Measurements from ENCODE around the gene SLIT1.
"Not testable (repeated sequence)": the region's sequence is repeated elsewhere in the genome, so short reads cannot be mapped to it uniquely, and the experiment has no call there.

Gene SLIT1

DNA sequence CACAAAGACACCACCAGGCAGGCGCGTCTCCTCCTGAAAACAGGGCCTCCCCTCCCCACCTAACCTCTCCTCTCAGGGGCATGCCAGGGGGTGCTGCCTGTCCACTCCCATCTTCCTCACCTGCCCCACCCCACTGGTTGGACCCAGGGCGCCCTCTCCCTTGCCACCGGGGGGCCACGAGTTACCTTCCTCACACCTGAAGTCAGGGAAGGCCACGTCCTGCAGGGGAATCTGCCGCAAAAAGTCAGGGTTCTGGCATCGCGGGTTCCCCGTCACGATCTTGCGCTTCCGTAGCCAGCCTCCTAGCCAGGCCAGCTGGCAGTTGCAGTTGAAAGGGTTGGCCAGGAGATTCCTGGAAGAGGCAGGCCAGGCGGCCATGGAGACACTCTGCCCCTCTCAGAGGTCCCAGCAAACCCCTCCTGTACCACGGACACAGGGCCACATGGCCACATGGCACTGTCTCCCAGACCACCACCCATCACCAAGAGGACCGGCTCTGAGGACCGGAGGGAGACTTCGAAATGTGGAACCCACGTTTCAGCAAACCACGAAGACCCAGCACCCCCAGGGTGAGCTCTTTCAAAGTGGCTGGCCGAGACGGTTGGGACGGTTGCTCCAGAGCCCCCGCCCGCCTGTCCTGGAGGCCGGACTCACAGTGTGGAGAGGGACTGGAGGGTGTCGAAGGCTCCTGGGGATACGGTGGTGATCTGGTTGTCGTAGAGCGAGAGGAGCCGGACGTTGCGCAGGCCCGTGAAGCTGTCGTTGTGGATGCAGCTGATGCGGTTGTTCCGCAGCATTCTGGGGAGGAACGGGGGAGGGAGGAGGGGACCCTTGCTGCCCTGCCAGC, 142.8 kb downstream of the SLIT1 start:
- DNase-seq (ENCODE audit: low read depth in 3 of 3), result no peak

DNA sequence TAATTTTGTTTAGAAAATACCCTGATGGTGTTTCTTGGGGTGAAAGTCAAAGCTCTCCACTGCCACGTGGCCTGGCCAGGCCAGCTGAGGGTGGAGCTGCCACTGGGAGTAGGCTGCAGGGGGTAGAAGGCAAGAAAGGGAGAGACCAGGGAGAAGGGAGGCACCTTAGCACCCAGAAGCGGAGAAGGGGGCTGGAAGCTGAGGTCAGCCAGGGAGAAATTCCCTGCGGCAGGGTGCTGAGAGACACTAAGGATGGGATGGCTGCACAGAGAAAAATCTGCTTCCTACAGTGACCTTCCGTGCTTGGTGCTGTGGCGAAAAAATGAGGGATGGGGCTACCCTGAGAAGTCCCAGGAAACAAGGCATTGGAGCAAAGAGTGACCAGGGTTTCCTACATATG, 143.7 kb downstream of the SLIT1 start:
- no peak for DNase-seq (ENCODE audit: low read depth in 3 of 3)

DNA sequence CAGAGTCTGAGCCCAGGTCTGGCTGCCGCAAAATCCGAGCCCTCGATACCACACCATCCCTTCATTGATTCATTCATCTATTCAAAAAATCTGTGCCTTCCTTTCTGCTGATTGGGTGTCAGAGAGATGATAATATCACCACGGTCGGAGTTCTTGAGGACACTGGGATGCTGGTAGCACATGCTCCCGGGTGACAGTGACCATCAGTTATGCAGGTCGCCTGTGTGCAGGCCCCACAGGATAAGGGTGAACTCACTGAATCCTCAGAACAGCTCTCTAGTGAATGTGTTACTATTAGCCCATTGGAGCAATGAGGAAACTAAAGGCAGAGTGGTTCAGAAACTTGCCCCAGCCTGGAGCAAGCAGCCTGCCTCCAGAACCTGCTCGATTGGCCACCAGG, 145.1 kb downstream of the SLIT1 start:
- no peak for DNase-seq (ENCODE audit: low read depth in 3 of 3)

DNA sequence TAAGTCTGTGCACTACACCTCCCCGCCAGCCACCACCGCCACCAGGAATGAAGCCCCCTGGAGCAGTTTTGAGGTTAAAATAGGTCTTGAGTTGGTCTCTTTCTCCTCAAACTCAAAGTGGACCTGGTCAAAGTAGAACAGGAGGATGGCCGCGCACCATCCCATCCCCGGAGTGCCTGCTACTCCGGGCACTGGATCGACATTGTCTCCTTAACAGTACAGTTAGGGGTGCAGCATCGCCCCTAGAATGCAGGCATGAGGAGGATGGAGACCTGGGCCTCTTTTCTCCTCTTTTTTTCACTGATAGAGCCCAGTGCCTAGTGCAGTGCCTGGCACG, 145.5 kb downstream of the SLIT1 start:
- no peak for DNase-seq (ENCODE audit: low read depth in 3 of 3)

DNA sequence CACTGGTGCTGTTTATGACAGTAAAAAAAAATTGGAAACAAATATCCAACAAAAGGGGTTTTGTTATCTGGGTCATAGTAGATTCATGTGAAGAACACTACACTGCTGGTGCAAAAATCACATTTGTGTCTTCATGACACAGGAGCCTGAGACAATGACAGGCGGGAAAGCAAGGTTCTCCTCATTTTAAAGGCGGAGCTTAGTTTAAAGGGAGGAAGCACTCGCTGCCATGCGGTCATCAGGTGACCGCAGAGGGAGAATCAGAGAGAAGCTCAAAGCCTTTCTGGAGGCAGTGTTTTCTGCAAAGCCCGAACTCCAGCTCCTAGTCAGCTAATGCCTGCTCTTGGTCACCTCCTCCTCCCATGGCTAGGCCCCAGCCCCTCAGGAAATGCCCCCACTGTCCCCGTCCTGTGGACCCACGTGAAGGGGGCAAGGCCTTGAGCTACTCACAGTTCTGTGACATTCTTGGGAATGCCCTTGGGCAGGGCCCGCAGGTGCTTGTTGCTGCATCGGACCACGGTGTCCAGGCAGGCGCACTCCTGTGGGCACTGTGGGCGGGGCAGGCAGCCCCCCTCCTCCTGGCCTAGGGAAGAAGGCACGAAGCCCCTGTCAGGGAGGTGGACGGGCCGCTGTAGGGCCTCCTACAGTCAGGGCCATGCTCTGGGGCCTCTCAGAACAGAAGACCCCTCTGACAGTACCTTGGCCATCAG, 146.1 kb downstream of the SLIT1 start:
- no peak for DNase-seq (ENCODE audit: low read depth in 3 of 3)

DNA sequence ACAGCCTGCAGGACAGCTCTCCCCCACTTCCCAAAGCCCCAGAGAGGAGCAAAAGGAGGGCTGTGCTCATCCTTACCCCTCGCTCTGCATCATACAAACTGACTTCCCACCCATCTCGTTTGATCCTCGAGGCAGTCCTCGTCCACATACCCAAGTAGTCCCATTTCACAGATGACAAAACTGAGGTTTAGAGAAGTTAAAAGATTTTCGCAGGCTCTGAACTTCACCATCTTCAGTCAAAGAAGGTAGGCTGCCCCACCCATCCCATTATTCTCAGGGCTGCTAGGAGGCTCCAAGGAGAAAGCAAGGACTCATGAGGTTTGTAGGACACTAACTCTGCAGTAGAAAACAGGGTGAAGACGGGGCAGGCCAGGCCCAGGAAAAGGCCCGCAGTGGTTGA, 147.1 kb downstream of the SLIT1 start:
- no peak for DNase-seq (ENCODE audit: low read depth in 3 of 3)

DNA sequence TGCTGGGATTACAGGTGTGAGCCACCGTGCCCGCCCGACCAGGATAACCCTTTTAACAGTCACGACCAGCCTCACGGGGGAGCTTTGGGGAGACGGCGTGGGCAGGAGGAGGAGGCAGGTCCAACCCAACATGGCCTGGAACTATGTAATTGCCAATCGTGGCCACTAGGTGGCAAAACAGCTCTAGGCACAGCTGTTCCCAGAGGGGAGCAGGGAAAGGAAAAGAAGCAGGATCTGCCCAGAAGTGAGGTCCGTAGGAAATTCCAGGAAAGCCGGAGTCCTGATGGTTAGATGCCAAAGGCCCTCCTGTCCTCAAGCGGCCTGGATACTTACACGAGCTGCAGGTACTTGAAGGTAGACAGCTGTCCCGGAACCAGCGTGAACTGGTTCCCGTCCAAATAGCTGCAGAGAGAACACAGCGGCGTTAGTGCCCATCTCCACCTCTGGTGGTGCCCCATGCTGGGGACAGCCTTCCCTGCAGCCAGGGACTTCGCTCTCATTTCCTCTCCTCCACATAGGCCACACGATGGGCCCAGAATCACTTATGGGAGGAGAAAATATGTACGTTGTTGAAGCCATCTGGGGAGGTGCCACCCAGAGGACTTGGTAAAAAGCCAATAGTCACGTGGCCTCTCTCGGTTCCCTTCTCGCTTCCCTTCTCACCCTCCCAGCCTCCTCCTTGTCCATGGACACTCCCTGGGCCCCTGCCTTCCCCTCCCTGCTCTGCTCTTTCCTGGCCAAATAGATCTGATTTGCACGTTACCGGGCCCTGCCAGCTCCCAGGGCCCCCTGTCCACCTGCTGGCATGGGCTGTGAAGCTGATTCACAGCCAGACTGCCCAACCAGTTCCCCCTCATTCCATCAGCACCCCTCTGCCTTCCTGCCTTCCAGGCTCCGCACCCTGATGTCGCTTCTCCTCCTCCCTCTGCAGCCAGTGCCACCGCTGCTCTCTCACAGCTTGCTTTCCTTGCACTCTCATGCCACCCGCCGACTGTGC, 148.1 kb downstream of the SLIT1 start:
- DNase-seq (ENCODE audit: low read depth in 3 of 3), result peak; percentile 50 to 67 (median 52)

DNA sequence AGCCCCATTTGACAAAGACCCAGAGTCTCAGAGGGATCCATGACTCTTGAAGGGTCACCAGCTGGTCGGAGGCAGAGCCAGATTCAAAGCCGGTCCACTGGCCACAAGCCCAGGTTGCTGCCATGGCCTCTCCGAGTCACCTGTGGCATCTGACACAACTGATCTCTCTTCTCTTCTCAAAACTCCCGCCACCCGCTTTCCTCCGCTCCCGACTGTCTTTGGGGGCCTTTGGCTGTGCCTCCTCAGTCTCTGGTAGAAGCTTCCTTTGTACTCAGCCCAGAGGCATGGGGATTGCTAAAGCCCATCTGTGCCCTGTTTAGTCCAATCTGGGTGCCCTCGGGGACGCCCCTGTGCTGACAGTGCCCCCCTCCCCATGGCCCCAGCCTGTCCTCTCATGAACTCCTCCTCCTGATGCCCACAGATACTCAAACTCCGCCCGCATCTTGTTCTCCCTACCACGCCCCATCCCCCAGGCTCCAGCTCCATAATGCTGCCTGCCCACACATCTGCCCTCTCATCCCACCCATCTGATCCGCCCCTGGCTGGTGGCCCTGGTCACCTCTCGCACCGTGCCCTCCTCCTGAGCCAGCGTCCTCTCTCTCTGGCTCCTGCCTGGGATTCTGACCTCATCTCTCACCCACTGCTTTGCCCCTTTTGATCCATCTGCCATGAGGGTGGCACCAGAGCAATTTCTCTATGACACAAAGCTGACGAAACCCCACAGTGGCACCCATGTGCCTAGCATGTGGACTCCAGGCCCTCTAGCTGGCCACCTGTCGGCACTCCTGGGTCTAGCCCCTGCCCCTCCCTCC, 150.6 kb downstream of the SLIT1 start:
- DNase-seq (ENCODE audit: low read depth in 3 of 3), result no peak

DNA sequence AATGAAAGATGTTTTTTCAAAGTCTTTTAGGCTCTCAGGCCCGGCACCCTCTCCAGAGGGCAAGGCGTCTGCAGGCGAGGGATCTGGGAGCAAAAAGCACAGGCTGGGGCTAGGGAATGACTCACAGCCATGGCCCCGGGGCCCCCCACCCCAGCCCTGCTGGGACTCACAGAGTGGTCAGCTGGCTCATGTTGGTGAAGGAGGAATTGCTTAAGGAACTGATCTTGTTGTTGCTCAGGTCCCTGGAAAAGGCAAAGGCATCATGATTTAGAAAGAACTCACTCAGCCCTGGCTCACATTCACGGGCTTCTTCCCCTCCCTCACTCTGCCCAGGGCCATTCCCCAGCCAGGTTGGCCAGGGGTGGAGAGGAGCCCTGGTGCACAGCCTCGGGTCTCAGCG, 151.5 kb downstream of the SLIT1 start:
- DNase-seq (ENCODE audit: low read depth in 3 of 3), result no peak

DNA sequence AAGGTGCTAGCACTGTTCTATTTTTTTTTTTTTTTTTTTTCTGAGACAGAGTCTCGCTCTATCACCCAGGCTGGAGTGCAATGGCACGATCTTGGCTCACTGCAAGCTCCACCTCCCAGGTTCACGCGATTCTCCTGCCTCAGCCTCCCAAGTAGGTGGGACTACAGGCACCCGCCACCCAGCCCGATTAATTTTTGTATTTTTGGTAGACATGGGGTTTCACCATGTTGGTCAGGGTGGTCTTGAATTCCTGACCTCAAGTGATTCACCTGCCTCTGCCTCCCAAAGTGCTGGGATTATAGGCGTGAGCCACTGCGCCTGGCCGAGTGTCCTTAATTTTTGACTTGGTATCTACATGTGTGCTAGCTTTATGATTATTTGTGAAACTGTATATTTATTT, 151.9 kb downstream of the SLIT1 start:
- DNase-seq (ENCODE audit: low read depth in 3 of 3), result not testable (repeated sequence)

DNA sequence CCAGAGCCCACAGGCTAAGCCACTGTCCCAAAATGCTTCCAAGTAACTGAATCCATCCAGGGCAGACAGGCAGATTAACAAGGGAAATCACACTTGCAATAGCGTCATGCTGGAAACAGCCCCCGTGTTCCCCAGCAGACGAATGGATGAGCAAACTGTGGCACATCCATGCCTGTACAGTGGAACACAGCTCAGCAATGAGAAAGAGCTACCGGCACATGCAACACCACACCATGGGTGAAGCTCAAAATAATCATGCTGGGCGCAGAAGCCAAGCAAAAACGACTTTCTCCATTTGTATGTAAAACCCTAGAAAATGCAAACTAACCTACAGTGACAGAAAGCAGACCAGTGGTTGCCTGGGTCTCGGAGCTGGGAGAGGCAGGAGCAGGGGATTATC, 153.1 kb downstream of the SLIT1 start:
- no peak for DNase-seq (ENCODE audit: low read depth in 3 of 3)

DNA sequence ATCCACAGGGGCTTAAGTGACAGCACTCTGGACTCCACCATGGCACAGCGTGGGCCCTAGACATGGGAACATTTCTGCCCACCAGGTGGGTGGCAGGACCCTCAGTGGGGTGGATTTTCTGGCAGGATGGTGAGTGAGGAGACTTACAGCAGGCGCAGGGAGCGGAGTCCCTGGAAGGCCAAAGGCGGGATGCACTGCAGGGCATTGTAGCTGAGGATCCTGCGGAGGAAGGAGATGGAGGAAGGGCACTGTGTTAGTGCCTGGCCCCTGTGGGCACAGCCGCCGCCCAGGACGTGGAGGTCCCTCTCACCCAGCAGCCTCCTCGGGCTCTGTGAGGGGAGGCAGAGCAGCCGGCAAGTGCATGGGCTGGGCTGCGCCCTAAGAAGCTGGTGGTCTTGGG, 154.3 kb downstream of the SLIT1 start:
- no peak for DNase-seq (ENCODE audit: low read depth in 3 of 3)

DNA sequence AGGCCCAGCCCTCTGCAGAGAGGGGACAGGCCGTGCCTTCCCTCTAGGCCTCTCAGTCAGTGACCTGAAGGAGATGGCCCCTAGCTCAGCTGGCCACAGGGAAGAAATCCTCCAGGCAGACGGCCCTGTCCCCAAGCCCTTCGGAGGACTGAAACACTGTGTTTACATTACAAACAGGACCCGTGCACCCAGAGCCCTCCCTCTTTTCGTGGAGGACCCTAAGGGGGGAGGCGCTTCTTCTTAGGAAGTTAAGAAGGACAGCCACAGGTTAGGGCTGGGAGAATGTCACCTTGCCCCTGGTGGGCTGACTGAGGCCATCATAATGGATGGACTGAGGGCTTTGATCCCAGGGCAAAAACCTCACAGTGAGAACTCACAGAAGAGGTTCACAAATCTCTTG, 154.9 kb downstream of the SLIT1 start:
- no peak for DNase-seq (ENCODE audit: low read depth in 3 of 3)

DNA sequence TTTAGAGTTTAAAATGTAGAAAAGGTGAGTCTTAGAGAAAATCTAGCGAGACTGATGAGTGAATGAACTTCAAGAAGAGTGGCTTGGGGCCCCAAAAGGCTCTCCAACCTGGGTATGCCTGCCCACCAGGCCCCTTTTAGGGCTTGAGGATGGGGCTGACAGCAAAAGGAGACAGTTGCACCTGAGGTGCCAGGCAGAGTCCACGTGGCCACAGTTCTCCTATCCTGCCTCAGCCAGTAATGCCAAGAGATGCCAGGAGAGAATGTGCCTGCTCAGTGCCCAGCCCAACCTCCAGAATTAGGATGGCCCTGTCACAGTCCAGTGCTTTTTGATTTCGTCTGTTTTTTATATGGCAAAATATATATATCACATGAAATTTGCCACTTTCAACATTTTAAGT, 156.5 kb downstream of the SLIT1 start:
- DNase-seq (ENCODE audit: low read depth in 3 of 3), result no peak

DNA sequence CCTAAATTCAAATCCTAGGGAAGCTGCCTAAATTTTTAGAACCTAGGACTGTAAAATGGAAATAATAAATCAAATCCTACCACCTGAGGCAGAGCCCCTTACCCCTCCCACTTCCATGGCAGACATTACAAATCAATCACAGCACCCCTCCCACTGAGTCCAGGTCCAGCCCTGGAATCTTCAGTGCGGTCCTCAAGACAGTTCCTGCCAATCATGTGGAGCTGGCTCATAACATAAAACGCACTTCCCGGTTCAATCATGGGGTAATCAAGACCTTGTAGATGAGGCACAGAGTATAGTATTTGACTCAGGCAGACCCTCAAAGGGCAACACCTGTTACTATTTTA, 157.0 kb downstream of the SLIT1 start:
- no peak for DNase-seq (ENCODE audit: low read depth in 3 of 3)

DNA sequence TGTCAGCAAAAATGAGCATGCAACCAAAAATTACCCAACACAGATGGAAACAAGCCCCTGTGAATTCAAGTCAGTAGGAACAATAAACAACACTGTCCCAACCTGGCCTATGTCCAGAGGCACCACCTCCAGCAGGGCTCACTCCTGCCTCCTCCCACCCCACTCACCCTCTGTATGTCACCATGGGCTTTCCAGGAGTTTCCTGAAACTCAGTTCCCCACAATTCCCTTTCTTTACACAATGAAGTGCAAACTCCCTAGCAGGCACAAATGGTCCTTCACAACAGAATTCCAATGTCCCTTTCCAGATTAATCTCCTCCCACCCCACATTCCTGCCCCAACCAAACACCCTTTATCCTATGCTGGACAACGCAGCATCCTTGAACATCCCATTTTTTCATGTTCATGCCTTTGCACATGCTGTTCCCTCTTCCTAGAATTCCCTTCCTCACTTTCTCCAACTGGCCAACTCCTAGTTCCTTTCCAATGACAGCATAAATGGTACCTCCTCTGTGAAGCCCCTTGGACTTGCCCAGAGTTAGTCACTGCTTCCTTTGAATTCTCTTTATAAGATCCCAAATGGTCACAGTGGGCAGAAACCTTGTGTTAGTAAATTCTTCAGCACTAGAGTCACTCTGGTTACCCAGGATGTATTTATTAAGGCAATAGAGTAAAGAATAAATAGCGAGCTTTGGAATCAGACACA, 157.5 kb downstream of the SLIT1 start:
- no peak for DNase-seq (ENCODE audit: low read depth in 3 of 3)

DNA sequence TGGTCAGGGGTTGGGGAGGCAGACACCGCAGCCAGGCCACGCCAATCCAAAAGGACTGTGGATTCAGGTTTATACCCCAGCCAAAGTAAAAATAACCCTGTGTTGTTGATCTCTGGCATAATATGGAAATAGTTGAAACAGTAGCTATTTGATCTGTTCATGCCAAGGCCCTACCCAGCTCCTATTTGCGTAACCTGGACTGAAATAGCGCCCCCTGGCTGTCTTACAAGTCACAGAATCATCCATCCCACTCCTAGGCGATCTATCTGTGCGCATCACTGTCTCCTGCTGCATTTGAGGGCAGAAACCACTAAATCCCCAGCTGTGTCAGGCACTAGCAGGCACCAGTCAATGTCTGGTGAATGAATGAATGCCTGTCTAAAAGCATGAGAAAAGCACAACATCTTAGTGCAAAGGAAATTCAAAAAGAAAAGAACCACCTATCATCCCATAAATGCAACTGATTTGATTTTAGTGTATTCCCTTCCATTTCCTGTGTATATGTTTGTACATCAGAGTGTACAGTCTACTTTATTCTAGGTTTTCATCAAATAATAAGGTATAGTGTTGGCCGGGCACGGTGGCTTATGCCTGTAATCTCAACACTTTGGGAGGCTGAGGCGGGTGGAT, 160.0 kb downstream of the SLIT1 start:
- peak; percentile 22 to 49 (median 38) for DNase-seq (ENCODE audit: low read depth in 3 of 3)

DNA sequence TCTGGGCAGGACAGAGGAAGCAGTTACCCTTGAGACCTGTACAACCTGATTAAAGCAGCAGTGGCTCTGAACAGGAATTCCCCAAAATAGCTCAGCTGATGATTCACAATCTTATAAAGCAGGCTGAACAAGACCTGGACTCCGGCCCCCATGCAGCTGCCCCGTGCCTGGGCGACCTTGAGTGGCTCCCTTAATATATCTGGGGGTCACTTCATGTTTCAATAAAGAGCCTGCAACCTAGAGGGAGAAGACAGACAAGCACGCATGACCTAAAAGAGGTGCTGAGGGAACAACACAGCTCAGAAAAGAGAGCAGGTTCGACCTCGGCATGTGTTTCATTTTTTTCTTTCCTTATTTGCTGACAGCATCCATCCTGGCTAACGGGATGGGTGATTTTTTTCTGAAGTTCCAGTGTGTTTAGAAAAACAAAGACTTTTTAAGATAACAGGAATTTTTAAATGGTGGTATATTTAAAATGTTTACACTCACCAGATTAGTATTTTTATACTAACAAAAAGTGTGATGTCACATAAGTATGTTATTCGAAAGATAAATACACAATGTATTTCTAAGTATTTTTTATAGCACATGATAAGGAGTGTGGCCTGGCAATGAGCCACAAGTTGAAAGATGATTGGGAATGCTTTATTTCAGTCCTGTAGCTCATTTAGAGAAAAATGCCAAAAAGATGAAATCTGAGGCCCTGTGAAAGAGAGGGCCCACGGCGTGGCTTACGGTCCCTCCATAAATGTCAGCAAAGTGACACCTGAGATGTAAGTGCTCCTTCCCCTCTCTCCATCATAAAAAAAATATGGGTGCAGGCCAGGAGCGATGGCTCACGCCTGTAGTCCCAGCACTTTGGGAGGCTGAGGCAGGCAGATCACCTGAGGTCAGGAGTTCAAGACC, 161.3 kb downstream of the SLIT1 start:
- no peak for DNase-seq (ENCODE audit: low read depth in 3 of 3)
